ENCODE data around the gene TFDP2. TPM values are rescaled to one million over a fixed set of nuclear protein-coding genes. Genes with fewer than 3 reads are reported as not detected.

TFDP2 gene
- total and polyA plus RNA-seq, 2 of the 8 experiments (the other 6 are each of a cell fraction or from before 2014, with no cell fraction given), result 41.1 to 119 TPM

DNA sequence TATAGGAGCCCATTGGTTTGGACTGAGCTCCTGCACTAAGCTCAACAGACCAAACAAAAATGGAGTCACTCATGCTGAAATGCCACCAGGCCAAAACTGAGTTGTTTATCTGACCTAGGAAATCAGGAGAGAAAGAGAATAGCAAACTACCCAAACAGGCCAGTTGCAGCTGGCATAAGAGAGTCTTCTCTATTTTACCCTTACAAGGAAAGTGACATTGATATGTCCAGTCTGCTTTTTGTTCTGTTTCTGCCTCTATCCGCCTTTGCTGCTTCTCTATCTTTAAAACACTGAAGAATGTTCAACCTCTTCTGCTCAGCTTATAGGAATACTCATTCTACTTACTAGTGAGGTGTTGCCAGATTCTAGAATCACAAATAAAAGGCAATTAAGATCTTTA is 177.8 kb downstream of the TFDP2 start:
- H4K5ac ChIP-seq (ENCODE audit: insufficient read length, low read depth, low read length), result no peak overlapping the region
- no peak overlapping the region for H2BK120ac ChIP-seq (replicated peaks; ENCODE audit: low read depth, low read length)
- H2BK12ac ChIP-seq (ENCODE audit: low read depth, low read length), result no peak overlapping the region
- H2AFZ ChIP-seq (ENCODE audit: low read length), result no peak overlapping the region
- H3K9ac ChIP-seq (replicated peaks in 1 of 4; ENCODE audit: extremely low read depth in 1 of 4, low read depth in 3 of 4, low read length in 3 of 4), result no peak overlapping the region
- H3K23me2 ChIP-seq (ENCODE audit: low read depth, low read length), result no peaks in the 10 kb centered on the region
- H2BK15ac ChIP-seq (ENCODE audit: low read length), result no peak overlapping the region
- H4K91ac ChIP-seq (replicated peaks; ENCODE audit: insufficient read length, low read length), result no peak overlapping the region
- H2BK5ac ChIP-seq (ENCODE audit: low read depth, low read length), result no peak overlapping the region
- no peak for FAIRE-seq
- no peak overlapping the region for H2AK5ac ChIP-seq (ENCODE audit: low read depth, low read length)
- peaks cover 0 to 1% (median 0%) of the 10 kb centered on the region in 4 experiments; a peak in 1 of 7 replicates for H3K27me3 ChIP-seq (replicated peaks in 1 of 4; ENCODE audit: control insufficient read depth in 3 of 4, extremely low read depth in 1 of 4, insufficient read depth in 3 of 4, low read length in 3 of 4)
- no peaks in the 10 kb centered on the region for H3K9me3 ChIP-seq (ENCODE audit: insufficient read depth in 2 of 2, low read depth in 1 of 2, low read length in 1 of 2)
- no peaks in the 10 kb centered on the region for H3K79me2 ChIP-seq (ENCODE audit: control insufficient read depth in 1 of 2, insufficient read depth in 2 of 2, low read length in 2 of 2)
- no peak for TF ChIP-seq RFX5 (IDR thresholded peaks at IDR 0.05; ENCODE audit: borderline replicate concordance, low read depth, low read length)
- TF ChIP-seq ATF3 (IDR thresholded peaks at IDR 0.05; ENCODE audit: insufficient read depth, low read depth, low read length), result no peak
- no peak for TF ChIP-seq KDM5A (IDR thresholded peaks at IDR 0.05; ENCODE audit: low read length)
- no peak for TF ChIP-seq KDM4A (IDR thresholded peaks at IDR 0.05; ENCODE audit: low read depth, low read length, severe bottlenecking)
- TF ChIP-seq CHD2 (IDR thresholded peaks at IDR 0.05; ENCODE audit: low read length), result no peak
- no peak for TF ChIP-seq GABPA (IDR thresholded peaks at IDR 0.05; ENCODE audit: borderline replicate concordance, insufficient read depth, low read length)
- no peak for TF ChIP-seq TEAD4 (IDR thresholded peaks at IDR 0.05; ENCODE audit: low read depth, low read length)
- no peak overlapping the region for H2BK20ac ChIP-seq (ENCODE audit: low read length)
- H3K79me1 ChIP-seq (ENCODE audit: low read depth, low read length), result no peaks in the 10 kb centered on the region
- H3K4me2 ChIP-seq (ENCODE audit: insufficient read depth in 1 of 2, low read depth in 2 of 2, low read length in 2 of 2), result no peak overlapping the region
- no peak overlapping the region for H3K18ac ChIP-seq (ENCODE audit: extremely low read depth, low read length)
- no peak overlapping the region for H3K4ac ChIP-seq (replicated peaks; ENCODE audit: insufficient read length, low read depth, low read length)
- no peak overlapping the region for H3K27ac ChIP-seq (ENCODE audit: low read depth, low read length)
- H3K4me3 ChIP-seq (ENCODE audit: extremely low read depth in 1 of 4, insufficient read depth in 2 of 4, low read depth in 3 of 4, low read length in 4 of 4), result no peak overlapping the region
- peaks cover 7 to 56% (median 19%) of the 10 kb centered on the region in 4 experiments for H3K36me3 ChIP-seq (ENCODE audit: control insufficient read depth in 2 of 4, insufficient read depth in 4 of 4, low read length in 3 of 4)
- no peaks in the 10 kb centered on the region for H4K20me1 ChIP-seq (replicated peaks in 1 of 2; ENCODE audit: control insufficient read depth in 1 of 2, insufficient read depth in 2 of 2, low read length in 2 of 2)
- no peak overlapping the region for H3K23ac ChIP-seq (ENCODE audit: insufficient read length)
- no peak for DNase-seq (ENCODE audit: low read depth in 1 of 2, low spot score in 2 of 2)
- 100% methylated on average over 1 of the region's 1 CpG; no CpG with 5 or more reads in 1 of the 2 experiments for WGBS, 2 experiments (ENCODE audit: extremely low coverage in 1 of 2, insufficient coverage in 1 of 2, insufficient read length in 1 of 2, insufficient replicate concordance in 2 of 2, low coverage in 1 of 2, low lambda C conversion rate in 2 of 2, missing lambda C conversion rate in 1 of 2)
- CTCF ChIA-PET (ENCODE audit: partially characterized antibody), result interaction anchor here (0.8 to 1.4 kb wide), 2 partner anchors 10 to 62 kb away, joined by 3 to 4 read pairs; no protein-coding TSS in a partner anchor
- POLR2A ChIA-PET (ENCODE audit: partially characterized antibody), result no interaction called here
- H4K8ac ChIP-seq (ENCODE audit: extremely low read depth, insufficient read depth, low read length), result no peak overlapping the region
- no peak overlapping the region for H3K56ac ChIP-seq (replicated peaks; ENCODE audit: insufficient read length, low read depth, low read length)
- H3K4me1 ChIP-seq (replicated peaks in 1 of 4; ENCODE audit: control insufficient read depth in 3 of 4, insufficient read depth in 4 of 4, low read length in 3 of 4), result no peaks in the 10 kb centered on the region
- H3K14ac ChIP-seq (ENCODE audit: insufficient read length), result no peak overlapping the region

All from H1 (cell line).